ENCODE measurements around the gene BRIP1. TPM values are rescaled to one million over a fixed set of nuclear protein-coding genes. Genes with fewer than 3 reads are reported as not detected.
A peak's percentile ranks its signal among the peaks of the same experiment; 100 is the strongest.
"Not testable (repeated sequence)": the region's sequence is repeated elsewhere in the genome, so short reads cannot be mapped to it uniquely, and the experiment has no call there.

BRIP1 gene
- total and polyA plus RNA-seq, 9 of the 15 experiments (the other 6 are each of a cell fraction or from before 2014, with no cell fraction given): 2.4 to 17.5 (median 11.2) TPM

DNA sequence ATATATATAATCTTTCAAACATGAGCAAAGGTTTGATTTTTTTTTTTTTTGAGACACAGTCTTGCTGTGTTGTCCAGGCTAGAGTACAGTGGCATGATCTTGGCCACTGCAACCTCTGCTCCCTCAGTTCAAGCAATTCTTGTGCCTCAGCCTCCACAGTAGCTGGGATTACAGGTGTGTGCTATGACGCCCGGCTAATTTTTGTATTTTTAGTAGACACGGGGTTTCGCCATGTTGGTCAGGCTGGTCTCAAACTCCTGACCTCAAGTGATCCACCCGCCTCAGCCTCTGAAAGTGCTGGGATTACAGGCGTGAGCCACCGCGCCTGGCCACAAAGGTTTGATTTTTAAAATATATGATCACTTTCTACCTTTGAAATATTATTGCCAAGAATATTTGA is 135.5 kb downstream of the BRIP1 start:
- BruUV-seq (replicated peaks); H3K4me3 ChIP-seq; in situ Hi-C loops (cut with MboI); POLR2A ChIA-PET; CTCF ChIA-PET (ENCODE audit: low intra/inter-chr PET ratio); H3K4me2 ChIP-seq (ENCODE audit: insufficient read depth, low read length); H3K79me2 ChIP-seq (ENCODE audit: control insufficient read depth, insufficient read depth, low read length); FAIRE-seq; DNase-seq (ENCODE audit: extremely low read depth in 1 of 4, low spot score in 3 of 4); H3K4me1 ChIP-seq (replicated peaks in 1 of 2; ENCODE audit: control insufficient read depth in 2 of 2, insufficient read depth in 2 of 2, low read length in 2 of 2); H4K20me1 ChIP-seq (replicated peaks; ENCODE audit: control insufficient read depth, insufficient read depth, low read length); ATAC-seq; H3K27me3 ChIP-seq (ENCODE audit: control insufficient read depth in 2 of 2, insufficient read depth in 2 of 2, low read length in 2 of 2); H3K9me1 ChIP-seq (ENCODE audit: control insufficient read depth, insufficient read depth, low read length); H3K27ac ChIP-seq (ENCODE audit: extremely low read depth, low read depth, low read length); H3K9me3 ChIP-seq (replicated peaks; ENCODE audit: control insufficient read depth, insufficient read depth, low read depth, low read length); H2AFZ ChIP-seq (ENCODE audit: low read depth, low read length); H3K9ac ChIP-seq (ENCODE audit: insufficient read depth in 1 of 2, low read depth in 2 of 2, low read length in 2 of 2); H3K36me3 ChIP-seq (ENCODE audit: control insufficient read depth, insufficient read depth, low read length); intact Hi-C loops (cut with micrococcal nuclease): not testable (repeated sequence)
- TF ChIP-seq, protein P1, sequence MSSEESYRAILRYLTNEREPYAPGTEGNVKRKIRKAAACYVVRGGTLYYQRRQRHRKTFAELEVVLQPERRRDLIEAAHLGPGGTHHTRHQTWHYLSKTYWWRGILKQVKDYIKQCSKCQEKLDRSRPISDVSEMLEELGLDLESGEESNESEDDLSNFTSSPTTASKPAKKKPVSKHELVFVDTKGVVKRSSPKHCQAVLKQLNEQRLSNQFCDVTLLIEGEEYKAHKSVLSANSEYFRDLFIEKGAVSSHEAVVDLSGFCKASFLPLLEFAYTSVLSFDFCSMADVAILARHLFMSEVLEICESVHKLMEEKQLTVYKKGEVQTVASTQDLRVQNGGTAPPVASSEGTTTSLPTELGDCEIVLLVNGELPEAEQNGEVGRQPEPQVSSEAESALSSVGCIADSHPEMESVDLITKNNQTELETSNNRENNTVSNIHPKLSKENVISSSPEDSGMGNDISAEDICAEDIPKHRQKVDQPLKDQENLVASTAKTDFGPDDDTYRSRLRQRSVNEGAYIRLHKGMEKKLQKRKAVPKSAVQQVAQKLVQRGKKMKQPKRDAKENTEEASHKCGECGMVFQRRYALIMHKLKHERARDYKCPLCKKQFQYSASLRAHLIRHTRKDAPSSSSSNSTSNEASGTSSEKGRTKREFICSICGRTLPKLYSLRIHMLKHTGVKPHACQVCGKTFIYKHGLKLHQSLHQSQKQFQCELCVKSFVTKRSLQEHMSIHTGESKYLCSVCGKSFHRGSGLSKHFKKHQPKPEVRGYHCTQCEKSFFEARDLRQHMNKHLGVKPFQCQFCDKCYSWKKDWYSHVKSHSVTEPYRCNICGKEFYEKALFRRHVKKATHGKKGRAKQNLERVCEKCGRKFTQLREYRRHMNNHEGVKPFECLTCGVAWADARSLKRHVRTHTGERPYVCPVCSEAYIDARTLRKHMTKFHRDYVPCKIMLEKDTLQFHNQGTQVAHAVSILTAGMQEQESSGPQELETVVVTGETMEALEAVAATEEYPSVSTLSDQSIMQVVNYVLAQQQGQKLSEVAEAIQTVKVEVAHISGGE (CRISPR knock-in tag; IDR thresholded peaks at IDR 0.05): peak in 1 of 3 experiments; percentile 91; a peak in 2 of 6 replicates
- WGBS (ENCODE audit: insufficient coverage, low coverage, missing lambda C conversion rate): 99% methylated on average over 8 of the region's 8 CpGs

DNA sequence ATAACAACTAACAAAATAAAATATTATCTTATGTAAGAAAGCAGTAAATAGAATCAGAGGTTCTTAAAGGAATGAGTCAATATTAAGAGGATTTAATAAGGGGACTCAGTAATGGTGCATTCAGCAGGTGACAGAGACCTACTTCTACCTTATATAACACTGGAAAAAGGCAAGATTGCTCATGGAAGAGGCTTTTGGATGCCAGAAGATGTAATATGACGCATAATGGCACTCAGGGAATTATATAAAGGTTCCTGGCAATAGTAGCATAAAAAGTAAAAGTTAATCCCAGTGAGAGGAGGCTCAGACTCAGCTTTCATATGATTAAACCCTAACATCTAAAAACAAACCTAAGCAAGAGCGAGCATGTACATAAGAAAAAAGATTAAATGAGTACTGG is 136.4 kb downstream of the BRIP1 start:
- in situ Hi-C loops (cut with MboI) (no loop called here), intact Hi-C loops (cut with micrococcal nuclease) (no loop called here)
- POLR2A ChIA-PET: no interaction called here
- no peak for ATAC-seq
- H3K4me1 ChIP-seq (replicated peaks in 1 of 2; ENCODE audit: control insufficient read depth in 2 of 2, insufficient read depth in 2 of 2, low read length in 2 of 2): no peaks in the 10 kb centered on the region
- H2AFZ ChIP-seq (ENCODE audit: low read depth, low read length): no peak overlapping the region
- H3K27me3 ChIP-seq (ENCODE audit: control insufficient read depth in 2 of 2, insufficient read depth in 2 of 2, low read length in 2 of 2): no peaks in the 10 kb centered on the region
- no peak for DNase-seq (ENCODE audit: extremely low read depth in 1 of 4, low spot score in 3 of 4)
- H3K79me2 ChIP-seq (ENCODE audit: control insufficient read depth, insufficient read depth, low read length): no peaks in the 10 kb centered on the region
- H3K9me3 ChIP-seq (replicated peaks; ENCODE audit: control insufficient read depth, insufficient read depth, low read depth, low read length): no peaks in the 10 kb centered on the region
- 88% methylated on average over 2 of the region's 2 CpGs for WGBS (ENCODE audit: insufficient coverage, low coverage, missing lambda C conversion rate)
- no peak for FAIRE-seq
- no TSS peak for BruUV-seq (replicated peaks)
- no peak overlapping the region for H3K27ac ChIP-seq (ENCODE audit: extremely low read depth, low read depth, low read length)
- no peak overlapping the region for H3K4me3 ChIP-seq
- H3K4me2 ChIP-seq (ENCODE audit: insufficient read depth, low read length): no peak overlapping the region
- H4K20me1 ChIP-seq (replicated peaks; ENCODE audit: control insufficient read depth, insufficient read depth, low read length): no peaks in the 10 kb centered on the region
- CTCF ChIA-PET (ENCODE audit: low intra/inter-chr PET ratio): no interaction called here
- H3K36me3 ChIP-seq (ENCODE audit: control insufficient read depth, insufficient read depth, low read length): peaks cover 3% of the 10 kb centered on the region; the same call in 1 of the 3 replicates
- no peak overlapping the region for H3K9ac ChIP-seq (ENCODE audit: insufficient read depth in 1 of 2, low read depth in 2 of 2, low read length in 2 of 2)
- TF ChIP-seq, protein P1 (CRISPR knock-in tag; IDR thresholded peaks at IDR 0.05): peak in 1 of 3 experiments; percentile 64; a peak in 2 of 6 replicates
- TF ChIP-seq ZNF586 (CRISPR knock-in tag; conservative IDR thresholded peaks at IDR 0.05): no peak
- H3K9me1 ChIP-seq (ENCODE audit: control insufficient read depth, insufficient read depth, low read length): no peaks in the 10 kb centered on the region
